Measurements from ENCODE around the gene AADACL3.

The AADACL3 gene

GRCh38 chr1:12763479-12763878, 47.6 kb downstream of the AADACL3 start:
- DNase-seq (ENCODE audit: extremely low read depth in 1 of 2, low read depth in 1 of 2): no peak

DNA sequence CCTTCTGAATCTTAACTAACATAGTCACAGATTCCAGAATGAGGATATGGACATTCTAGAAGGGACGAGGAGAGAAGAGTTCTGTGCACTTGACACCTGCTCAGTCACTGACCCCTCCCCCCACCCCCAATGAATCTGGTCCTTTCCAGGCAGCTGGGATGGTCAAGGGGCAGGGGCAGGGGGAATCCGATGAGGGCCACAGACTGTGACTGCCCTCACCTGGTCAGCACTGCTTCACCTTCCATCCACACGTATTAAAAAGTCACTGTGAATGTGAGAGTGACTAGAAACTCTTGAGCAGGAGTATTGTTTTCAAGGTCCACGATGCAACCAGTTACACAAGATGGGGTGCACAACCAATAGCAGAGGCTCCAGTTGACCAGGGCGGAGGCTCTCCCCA, 48.1 kb downstream of the AADACL3 start:
- no peak for DNase-seq (ENCODE audit: extremely low read depth in 1 of 2, low read depth in 1 of 2)

DNA sequence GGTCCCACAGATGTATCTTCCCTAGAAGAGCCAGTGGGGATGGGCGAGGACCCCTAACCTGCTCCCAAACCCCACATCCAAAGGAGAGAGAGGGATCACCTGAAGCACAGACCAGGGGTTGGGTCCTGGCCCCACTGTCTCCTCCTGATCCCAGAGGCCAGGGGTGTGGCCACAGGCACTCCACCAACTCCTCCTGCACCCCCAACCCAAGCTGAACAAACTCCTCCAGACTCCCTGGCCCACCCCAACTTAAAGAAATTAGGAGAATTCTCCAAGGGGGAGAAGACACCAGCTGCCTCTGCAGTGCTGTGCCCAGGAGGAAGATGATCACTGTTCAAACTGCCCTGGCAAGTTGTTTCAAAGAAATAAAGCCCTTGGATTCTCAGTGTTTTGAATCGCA, 53.1 kb downstream of the AADACL3 start:
- DNase-seq (ENCODE audit: extremely low read depth in 1 of 2, low read depth in 1 of 2): no peak

DNA sequence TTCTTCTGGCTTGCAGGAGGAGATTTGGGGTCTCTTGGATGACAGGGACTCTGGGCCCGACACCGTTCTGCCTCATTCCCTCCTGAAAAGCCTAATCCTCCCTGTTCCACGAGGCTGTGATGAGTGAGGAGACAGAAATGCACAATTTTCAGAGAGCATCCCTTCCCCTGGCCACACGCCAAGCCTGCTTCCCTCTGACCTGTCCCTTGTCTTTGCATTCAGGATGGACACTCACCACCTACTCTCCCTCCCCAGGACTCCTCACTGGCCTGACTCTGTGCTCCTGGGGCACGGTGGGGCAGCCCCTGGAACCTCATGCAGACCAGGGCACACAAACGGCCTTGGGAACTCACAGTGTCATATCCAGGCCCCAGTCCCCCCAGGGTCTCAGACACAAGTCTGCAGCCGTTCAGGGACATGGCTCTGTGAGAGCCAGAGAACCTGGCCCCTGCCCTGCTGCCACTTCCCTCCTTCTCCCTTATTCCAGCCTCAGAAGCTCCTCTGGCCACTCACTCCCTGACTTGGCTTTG, 54.1 kb downstream of the AADACL3 start:
- DNase-seq (ENCODE audit: extremely low read depth in 1 of 2, low read depth in 1 of 2): no peak

DNA sequence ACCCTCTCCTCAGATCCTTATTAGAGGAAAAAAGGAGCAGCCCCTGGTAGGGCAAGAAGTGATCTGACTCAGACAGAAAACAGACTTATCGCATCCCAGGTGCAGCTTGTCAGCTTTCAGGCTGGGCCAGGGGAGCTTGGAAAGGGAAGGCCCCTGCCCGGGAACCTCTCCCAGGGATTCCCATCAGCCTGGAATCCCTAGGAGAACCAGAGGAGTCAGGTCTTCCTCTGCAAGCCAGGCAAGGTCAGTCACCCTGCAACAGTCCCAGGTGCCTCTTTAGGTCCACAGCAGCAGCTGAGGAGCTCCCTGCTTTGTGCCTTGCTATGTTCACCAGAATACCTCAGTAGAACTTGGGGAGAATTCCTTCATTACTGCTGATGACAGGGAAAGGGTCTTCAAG, 54.7 kb downstream of the AADACL3 start:
- no peak for DNase-seq (ENCODE audit: extremely low read depth in 1 of 2, low read depth in 1 of 2)

DNA sequence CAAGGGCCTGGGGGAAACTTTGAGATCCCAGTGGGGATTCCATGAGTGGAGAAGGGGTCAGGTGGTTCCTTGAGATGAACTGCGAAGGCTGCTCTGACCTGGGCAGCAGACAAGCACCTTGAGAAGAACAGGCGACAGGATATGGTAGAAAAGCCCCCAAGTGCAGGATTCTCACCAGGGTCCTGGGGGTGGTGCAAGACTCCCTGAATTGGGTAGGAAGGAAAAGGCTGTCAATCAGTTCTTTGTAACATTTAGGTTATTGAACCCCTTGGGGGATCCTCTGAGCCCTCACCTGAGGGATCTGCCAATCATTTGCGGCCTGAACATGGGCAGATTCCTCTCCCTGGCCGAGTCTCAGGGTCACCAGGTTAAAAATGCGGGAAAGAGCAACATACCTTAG, 55.3 kb downstream of the AADACL3 start:
- no peak for DNase-seq (ENCODE audit: extremely low read depth in 1 of 2, low read depth in 1 of 2)

DNA sequence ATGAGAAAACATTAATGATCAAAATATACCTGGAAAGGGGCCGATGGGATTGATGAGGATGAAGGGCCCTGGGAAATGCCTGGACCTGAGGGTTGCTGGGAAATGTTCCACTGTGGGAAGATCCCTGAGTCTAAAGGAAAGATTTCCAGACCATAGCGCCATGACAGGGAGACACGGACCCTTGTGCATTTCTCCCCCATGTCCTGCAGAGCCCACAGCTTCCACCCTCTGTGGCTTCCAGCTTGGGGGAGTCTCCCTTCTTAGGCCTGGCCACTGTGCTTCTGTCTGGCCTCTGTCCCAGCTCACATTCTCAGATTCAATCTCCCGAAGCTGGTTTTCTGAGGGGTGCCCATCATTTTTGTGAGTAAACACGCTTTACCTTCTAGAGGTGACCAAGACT, 56.6 kb downstream of the AADACL3 start:
- DNase-seq (ENCODE audit: extremely low read depth in 1 of 2, low read depth in 1 of 2): no peak

DNA sequence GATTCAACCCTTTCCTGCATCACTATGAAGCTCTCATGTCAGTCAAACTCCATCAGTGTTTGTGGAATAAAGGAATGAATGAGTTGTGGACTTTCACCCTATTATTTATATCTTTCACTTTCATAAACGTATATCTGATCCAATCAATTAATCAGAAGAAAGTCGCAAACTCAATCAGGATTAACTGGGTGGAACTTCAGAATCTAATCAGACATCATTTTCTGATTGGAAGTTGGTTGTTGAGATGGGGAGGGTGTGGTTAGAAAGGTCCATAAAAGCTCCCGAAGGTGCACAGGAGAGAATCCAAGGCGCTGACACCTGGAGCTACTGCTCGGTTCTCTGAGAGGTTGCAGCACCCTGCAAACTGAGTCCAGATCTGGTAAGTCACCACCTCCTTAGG, 57.5 kb downstream of the AADACL3 start, which contains the start of gene PRAMEF12:
Gene PRAMEF12, plus strand, starts transcription at position 301 of the 400 bp plus-strand sequence. CDS start 1,130 bp downstream, outside the sequence.
- DNase-seq (ENCODE audit: extremely low read depth in 1 of 2, low read depth in 1 of 2): no peak

- DNase-seq (ENCODE audit: extremely low read depth in 1 of 2, low read depth in 1 of 2): no peak
Observed at GRCh38 chr1:12774801-12775345, 59.0 kb downstream of the AADACL3 start.

DNA sequence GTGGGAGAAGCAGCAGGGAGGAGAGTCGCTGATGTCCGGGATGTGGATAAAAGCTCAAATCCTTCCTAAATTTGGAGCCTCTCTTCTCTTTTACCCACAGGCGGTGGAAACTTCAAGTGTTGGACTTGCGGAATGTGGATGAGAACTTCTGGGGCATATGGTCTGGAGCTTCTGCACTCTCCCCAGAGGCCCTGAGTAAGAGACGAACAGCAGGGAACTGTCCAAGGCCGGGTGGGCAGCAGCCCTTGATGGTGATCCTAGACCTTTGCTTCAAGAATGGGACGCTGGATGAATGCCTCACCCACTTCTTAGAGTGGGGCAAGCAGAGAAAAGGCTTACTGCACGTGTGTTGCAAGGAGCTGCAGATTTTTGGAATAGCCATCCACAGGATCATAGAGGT, 59.5 kb downstream of the AADACL3 start:
- no peak for DNase-seq (ENCODE audit: extremely low read depth in 1 of 2, low read depth in 1 of 2)

DNA sequence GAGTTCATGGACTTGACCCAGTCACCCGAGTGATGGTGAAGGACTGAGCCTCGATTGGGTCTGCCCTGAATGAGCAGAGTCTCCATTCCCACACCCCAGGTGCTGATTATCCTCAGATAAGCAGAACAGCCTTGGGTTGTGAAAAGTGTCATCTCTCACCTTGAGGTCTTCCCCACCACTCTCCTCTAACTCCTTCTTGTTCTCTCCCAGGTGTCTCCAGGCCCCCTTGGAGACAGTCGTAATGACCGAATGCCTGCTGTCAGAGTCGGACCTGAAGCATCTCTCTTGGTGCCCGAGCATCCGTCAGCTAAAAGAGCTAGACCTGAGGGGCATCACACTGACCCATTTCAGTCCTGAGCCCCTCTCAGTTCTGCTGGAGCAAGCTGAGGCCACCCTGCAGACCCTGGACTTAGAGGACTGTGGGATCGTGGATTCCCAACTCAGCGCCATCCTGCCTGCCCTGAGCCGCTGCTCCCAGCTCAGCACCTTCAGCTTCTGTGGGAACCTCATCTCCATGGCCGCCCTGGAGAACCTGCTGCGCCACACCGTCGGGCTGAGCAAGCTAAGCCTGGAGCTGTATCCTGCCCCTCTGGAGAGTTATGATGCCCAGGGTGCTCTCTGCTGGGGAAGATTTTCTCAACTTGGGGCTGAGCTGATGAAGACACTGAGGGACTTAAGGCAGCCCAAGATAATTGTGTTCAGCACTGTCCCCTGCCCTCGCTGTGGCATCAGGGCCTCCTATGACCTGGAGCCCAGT, 61.1 kb downstream of the AADACL3 start:
- DNase-seq (ENCODE audit: extremely low read depth in 1 of 2, low read depth in 1 of 2): no peak

Measured in activated CD8-positive, alpha-beta memory T cell treated with anti-CD3 and anti-CD28 coated beads for 1 hour (primary cell).